Mesodermal cell (in vitro differentiated cells): ENCODE data around the gene PRLR.
A peak's percentile ranks its signal among the peaks of the same experiment; 100 is the strongest.

Experiments
- H3K27ac ChIP-seq: 2 replicates; pipeline ENCODE4 v1.7.0; 2013; ENCODE audit warnings: mild to moderate bottlenecking, low read depth, low read length, moderate library complexity; ENCODE audit not compliant: severe bottlenecking
- H3K36me3 ChIP-seq: 2 replicates; pipeline ENCODE4 v1.7.1; 2013; ENCODE audit warnings: mild to moderate bottlenecking, low read length, moderate library complexity; ENCODE audit not compliant: control insufficient read depth, insufficient read depth
- H3K4me1 ChIP-seq: one replicate; pipeline ENCODE4 v1.7.1; 2013; ENCODE audit warnings: mild to moderate bottlenecking, low read length; ENCODE audit not compliant: insufficient read depth, control insufficient read depth, poor library complexity, severe bottlenecking
- H3K4me3 ChIP-seq: 2 replicates; pipeline ENCODE4 v1.7.0; 2013; ENCODE audit warnings: low read length, control low read depth, mild to moderate bottlenecking; ENCODE audit not compliant: insufficient read depth, poor library complexity, severe bottlenecking; ENCODE audit errors: extremely low read depth
- H3K9me3 ChIP-seq: 2 replicates; pipeline ENCODE4 v1.7.1; 2013; ENCODE audit warnings: mild to moderate bottlenecking, low read length, moderate library complexity; ENCODE audit not compliant: control insufficient read depth
- WGBS, 2 experiments: methylation state at CpG; one replicate each; pipeline ENCODE4 v1.1.5; 2013; ENCODE audit warnings: missing lambda C conversion rate in 2 of 2; ENCODE audit not compliant: insufficient coverage in 2 of 2; 5-methylcytosine and 5-hydroxymethylcytosine counted together

Gene PRLR

GRCh38 chr5:35233601-35234000 lies 3.3 kb upstream of the PRLR start:
- H3K36me3 ChIP-seq, result no peaks in the 10 kb centered on the region
- 92 to 94% methylated on average over 9 to 11 of the region's 11 CpGs for WGBS, 2 experiments
- no peak overlapping the region for H3K4me3 ChIP-seq
- no peak overlapping the region for H3K27ac ChIP-seq
- no peaks in the 10 kb centered on the region for H3K9me3 ChIP-seq
- H3K4me1 ChIP-seq, result peaks cover 4% of the 10 kb centered on the region

GRCh38 chr5:35233121-35233520 lies 2.8 kb upstream of the PRLR start:
- H3K4me1 ChIP-seq, result peaks cover 4% of the 10 kb centered on the region
- no peaks in the 10 kb centered on the region for H3K36me3 ChIP-seq
- 86 to 88% methylated on average over 1 of the region's 4 CpGs for WGBS, 2 experiments
- H3K9me3 ChIP-seq, result no peaks in the 10 kb centered on the region
- no peak overlapping the region for H3K27ac ChIP-seq
- no peak overlapping the region for H3K4me3 ChIP-seq

- 89 to 92% methylated on average over 5 of the region's 5 CpGs for WGBS, 2 experiments
- Histone ChIP-seq H3K27ac (no peak overlapping the region), H3K9me3 (no peaks in the 10 kb centered on the region), H3K36me3 (no peaks in the 10 kb centered on the region), H3K4me3 (no peak overlapping the region), H3K4me1 (peaks cover 4% of the 10 kb centered on the region)
Measured at GRCh38 chr5:35232124-35232523, 1.8 kb upstream of the PRLR start.

GRCh38 chr5:35229076-35230037 lies 930 bp downstream of the PRLR start:
- no peak overlapping the region for H3K27ac ChIP-seq
- no peaks in the 10 kb centered on the region for H3K9me3 ChIP-seq
- peaks cover 4% of the 10 kb centered on the region for H3K4me1 ChIP-seq
- WGBS, 2 experiments, result 3 to 7% methylated on average over 25 to 27 of the region's 30 CpGs
- peak overlapping the region; percentile 38 for H3K4me3 ChIP-seq
- H3K36me3 ChIP-seq, result no peaks in the 10 kb centered on the region

- H3K27ac ChIP-seq, result no peak overlapping the region
- H3K36me3 ChIP-seq, result no peaks in the 10 kb centered on the region
- H3K9me3 ChIP-seq, result no peaks in the 10 kb centered on the region
- no peak overlapping the region for H3K4me3 ChIP-seq
- 50% methylated on average over 2 of the region's 2 CpGs for WGBS, 2 experiments
- peaks cover 4% of the 10 kb centered on the region for H3K4me1 ChIP-seq
Measured at GRCh38 chr5:35228310-35228709, 2.0 kb downstream of the PRLR start.

- H3K4me3 ChIP-seq, result no peak overlapping the region
- 70 to 97% methylated on average over 2 to 4 of the region's 4 CpGs for WGBS, 2 experiments
Measured at GRCh38 chr5:35227720-35228119, 2.6 kb downstream of the PRLR start.

GRCh38 chr5:35223787-35224395 lies 6.4 kb downstream of the PRLR start:
- H3K4me3 ChIP-seq, result no peak overlapping the region
- no peak overlapping the region for H3K27ac ChIP-seq
- H3K36me3 ChIP-seq, result no peaks in the 10 kb centered on the region
- no peaks in the 10 kb centered on the region for H3K9me3 ChIP-seq
- no peaks in the 10 kb centered on the region for H3K4me1 ChIP-seq
- WGBS, 2 experiments, result 83 to 96% methylated on average over 5 of the region's 7 CpGs

More at GRCh38 chr5:35227720-35228119, 2.6 kb downstream of the PRLR start:
- Histone ChIP-seq H3K9me3 (no peaks in the 10 kb centered on the region), H3K4me1 (peaks cover 4% of the 10 kb centered on the region), H3K27ac (no peak overlapping the region), H3K36me3 (no peaks in the 10 kb centered on the region)

GRCh38 chr5:35220967-35221366 lies 9.3 kb downstream of the PRLR start:
- no peaks in the 10 kb centered on the region for H3K4me1 ChIP-seq
- no peak overlapping the region for H3K4me3 ChIP-seq
- no peak overlapping the region for H3K27ac ChIP-seq
- no peaks in the 10 kb centered on the region for H3K36me3 ChIP-seq
- no peaks in the 10 kb centered on the region for H3K9me3 ChIP-seq

- no peaks in the 10 kb centered on the region for H3K4me1 ChIP-seq
- 100% methylated on average over 1 of the region's 4 CpGs; no CpG with 5 or more reads in 1 of the 2 experiments for WGBS, 2 experiments
- H3K27ac ChIP-seq, result no peak overlapping the region
Measured at GRCh38 chr5:35218981-35219380, 11.3 kb downstream of the PRLR start.

GRCh38 chr5:35214051-35214450 lies 16.2 kb downstream of the PRLR start:
- 100% methylated on average over 2 of the region's 2 CpGs for WGBS, 2 experiments
- no peak overlapping the region for H3K27ac ChIP-seq
- H3K4me1 ChIP-seq, result no peaks in the 10 kb centered on the region
- no peaks in the 10 kb centered on the region for H3K9me3 ChIP-seq
- H3K4me3 ChIP-seq, result no peak overlapping the region
- H3K36me3 ChIP-seq, result no peaks in the 10 kb centered on the region

More at GRCh38 chr5:35218981-35219380, 11.3 kb downstream of the PRLR start:
- H3K36me3 ChIP-seq, result no peaks in the 10 kb centered on the region
- H3K9me3 ChIP-seq, result no peaks in the 10 kb centered on the region
- no peak overlapping the region for H3K4me3 ChIP-seq

GRCh38 chr5:35213608-35214007 lies 16.7 kb downstream of the PRLR start:
- WGBS, 2 experiments, result 82 to 96% methylated on average over 1 to 3 of the region's 3 CpGs
- Histone ChIP-seq H3K4me1 (no peaks in the 10 kb centered on the region), H3K9me3 (no peaks in the 10 kb centered on the region), H3K27ac (no peak overlapping the region), H3K4me3 (no peak overlapping the region), H3K36me3 (no peaks in the 10 kb centered on the region)
